ENCODE results near the gene GPRASP3.

DNA sequence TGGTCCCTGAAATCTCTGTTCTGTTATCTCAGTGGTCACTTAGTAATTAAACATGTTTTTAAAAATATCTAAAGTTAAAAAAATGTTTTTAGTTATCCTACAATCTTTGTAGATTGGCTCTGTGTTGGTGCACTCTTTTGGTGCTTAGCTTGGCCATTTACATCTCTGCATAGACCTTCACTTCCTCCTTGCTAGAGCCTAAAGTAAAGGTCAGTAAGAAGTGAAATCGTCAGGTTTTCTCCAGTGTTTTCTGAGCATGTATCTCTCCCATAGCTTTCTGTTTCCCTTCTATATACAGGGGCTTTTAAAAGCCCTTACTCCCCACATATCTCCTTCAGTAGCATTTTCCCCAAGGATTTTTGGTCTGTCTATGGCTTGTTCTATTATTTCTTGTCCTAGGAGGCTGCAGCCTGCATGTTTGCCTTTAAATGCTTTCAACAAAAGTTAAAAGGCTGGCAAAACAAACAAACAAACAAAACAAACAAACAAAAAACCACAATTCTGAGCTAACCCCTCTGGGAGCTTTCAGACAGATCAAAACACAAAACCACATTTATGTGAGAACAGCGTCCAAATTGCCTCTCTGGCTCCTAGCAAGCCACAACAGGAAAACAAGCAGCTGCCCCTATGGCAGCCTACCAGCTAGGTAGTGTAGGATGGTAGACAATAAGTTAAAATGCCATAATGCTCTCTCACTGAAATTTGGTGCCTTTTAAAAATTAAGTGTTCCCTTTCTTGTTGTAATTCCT, 35.6 kb upstream of the GPRASP3 start:
- TF ChIP-seq SP1 (IDR thresholded peaks at IDR 0.05) = no peak
- TF ChIP-seq, protein P1, sequence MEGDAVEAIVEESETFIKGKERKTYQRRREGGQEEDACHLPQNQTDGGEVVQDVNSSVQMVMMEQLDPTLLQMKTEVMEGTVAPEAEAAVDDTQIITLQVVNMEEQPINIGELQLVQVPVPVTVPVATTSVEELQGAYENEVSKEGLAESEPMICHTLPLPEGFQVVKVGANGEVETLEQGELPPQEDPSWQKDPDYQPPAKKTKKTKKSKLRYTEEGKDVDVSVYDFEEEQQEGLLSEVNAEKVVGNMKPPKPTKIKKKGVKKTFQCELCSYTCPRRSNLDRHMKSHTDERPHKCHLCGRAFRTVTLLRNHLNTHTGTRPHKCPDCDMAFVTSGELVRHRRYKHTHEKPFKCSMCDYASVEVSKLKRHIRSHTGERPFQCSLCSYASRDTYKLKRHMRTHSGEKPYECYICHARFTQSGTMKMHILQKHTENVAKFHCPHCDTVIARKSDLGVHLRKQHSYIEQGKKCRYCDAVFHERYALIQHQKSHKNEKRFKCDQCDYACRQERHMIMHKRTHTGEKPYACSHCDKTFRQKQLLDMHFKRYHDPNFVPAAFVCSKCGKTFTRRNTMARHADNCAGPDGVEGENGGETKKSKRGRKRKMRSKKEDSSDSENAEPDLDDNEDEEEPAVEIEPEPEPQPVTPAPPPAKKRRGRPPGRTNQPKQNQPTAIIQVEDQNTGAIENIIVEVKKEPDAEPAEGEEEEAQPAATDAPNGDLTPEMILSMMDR (IDR thresholded peaks at IDR 0.05; ENCODE audit: low read depth, low read length, missing input control) = no peak
- no peak for TF ChIP-seq TAF1 (conservative IDR thresholded peaks at IDR 0.05)
- no peak for TF ChIP-seq GABPA (IDR thresholded peaks at IDR 0.05 in 1 of 2, conservative IDR thresholded peaks at IDR 0.05 in 1 of 2)
- TF ChIP-seq HNF4G (IDR thresholded peaks at IDR 0.05) = no peak

All from liver (tissue), 3 donors.